GM23248 (cell line): Measurements from ENCODE around the gene C3orf52. TPM values are rescaled to one million over a fixed set of nuclear protein-coding genes. Genes with fewer than 3 reads are reported as not detected.

Experiments used
- DNase-seq: peaks from one replicate; pipeline ENCODE4 v3.0.0-alpha.2; 2015
- H2AFZ ChIP-seq: fragments of 200-600 bp; sonication (generic); 2 replicates; pipeline ENCODE4 v1.6.1; 2016; ENCODE audit warnings: antibody characterized with exemption
- H3F3A ChIP-seq: fragments of 200-600 bp; sonication (generic); 2 replicates; pipeline ENCODE4 v1.6.1; 2016; ENCODE audit warnings: mild to moderate bottlenecking, antibody characterized with exemption, mixed run types; ENCODE audit not compliant: insufficient read depth
- H3K27ac ChIP-seq: fragments of 200-600 bp; sonication (generic); 2 replicates; pipeline ENCODE4 v1.5.1; 2016; ENCODE audit warnings: mild to moderate bottlenecking
- H3K27me3 ChIP-seq: fragments of 200-600 bp; sonication (generic); replicated peaks from 2 replicates; pipeline ENCODE4 v1.6.1; 2016; ENCODE audit warnings: mild to moderate bottlenecking; ENCODE audit not compliant: insufficient read depth
- H3K36me3 ChIP-seq: fragments of 200-600 bp; sonication (generic); 2 replicates; pipeline ENCODE4 v1.6.1; 2016; ENCODE audit warnings: low read depth, mild to moderate bottlenecking
- H3K4me1 ChIP-seq: fragments of 200-600 bp; sonication (generic); 2 replicates; pipeline ENCODE4 v1.6.1; 2016; ENCODE audit warnings: mild to moderate bottlenecking; ENCODE audit not compliant: insufficient read depth
- H3K4me2 ChIP-seq: fragments of 200-600 bp; sonication (generic); one replicate; pipeline ENCODE4 v1.6.1; 2016; ENCODE audit warnings: mild to moderate bottlenecking; ENCODE audit not compliant: unreplicated experiment
- H3K4me3 ChIP-seq: fragments of 200-600 bp; sonication (generic); 2 replicates; pipeline ENCODE4 v1.5.1; 2016; ENCODE audit warnings: mild to moderate bottlenecking
- H3K79me2 ChIP-seq: fragments of 200-600 bp; sonication (generic); 2 replicates; pipeline ENCODE4 v1.6.1; 2016; ENCODE audit warnings: mild to moderate bottlenecking; ENCODE audit not compliant: insufficient read depth
- H3K9ac ChIP-seq: fragments of 200-600 bp; sonication (generic); 2 replicates; pipeline ENCODE4 v1.6.1; 2016; ENCODE audit warnings: mild to moderate bottlenecking
- H3K9me2 ChIP-seq: fragments of 200-600 bp; sonication (generic); 2 replicates; pipeline ENCODE4 v1.6.1; 2016; ENCODE audit warnings: mixed run types, mild to moderate bottlenecking, moderate library complexity; ENCODE audit not compliant: insufficient read depth
- H3K9me3 ChIP-seq: fragments of 200-600 bp; sonication (generic); one replicate; pipeline ENCODE4 v1.6.1; 2017; ENCODE audit warnings: low read depth
- H4K20me1 ChIP-seq: fragments of 200-600 bp; sonication (generic); 2 replicates; pipeline ENCODE4 v1.6.0; 2016; ENCODE audit not compliant: insufficient read depth
- EZH2 ChIP-seq: fragments of 200-600 bp; sonication (generic); IDR thresholded peaks from 2 replicates; pipeline ENCODE4 v1.6.1; 2018; ENCODE audit warnings: antibody characterized with exemption, mild to moderate bottlenecking; ENCODE audit not compliant: insufficient read depth, poor library complexity, severe bottlenecking
- EZH2phosphoT487 ChIP-seq: fragments of 200-600 bp; sonication (generic); IDR thresholded peaks from 2 replicates; pipeline ENCODE4 v1.6.1; 2018; ENCODE audit warnings: antibody characterized with exemption, moderate library complexity, mild to moderate bottlenecking, low read depth; ENCODE audit not compliant: insufficient read depth
- WGBS, 2 experiments: methylation state at CpG; one replicate each; pipeline ENCODE4 v1.1.6; 2015 to 2017; ENCODE audit warnings: low lambda C conversion rate in 2 of 2, low coverage in 1 of 2; ENCODE audit errors: missing lambda C conversion rate in 2 of 2; 5-methylcytosine and 5-hydroxymethylcytosine counted together
- in situ Hi-C: fragments of 300-500 bp; cut with MboI; formaldehyde crosslinking; loops from 2 replicates; pipeline ENCODE4 v1.15.0; 2020
- polyA plus RNA-seq: library from polyadenylated mRNA; unstranded; fragments of >200 nt; fragmentation: Nextera tagmentation; extraction: Ambion mirVana; gene quantifications from 2 replicates; pipeline ENCODE4 v1.2.1, GENCODE V29; 2016
- total RNA-seq: library from RNA; depleted of rRNA; stranded (reverse); fragments of >200 nt; shearing (Covaris generic); gene quantifications from 2 replicates; pipeline ENCODE4 v1.2.3, GENCODE V29; 2014

The C3orf52 gene
- total and polyA plus RNA-seq, 2 experiments from 2014 or later = 1.6 to 3.5 TPM

GRCh38 chr3:112138219-112138969 lies 52.2 kb downstream of the C3orf52 start:
- TF ChIP-seq EZH2phosphoT487 (no peak), EZH2 (no peak)
- WGBS, 2 experiments = 33 to 40% methylated on average over 1 of the region's 1 CpG

GRCh38 chr3:112140584-112140983 lies 54.4 kb downstream of the C3orf52 start:
- Histone ChIP-seq H3K36me3 (no peaks in the 10 kb centered on the region), H4K20me1 (no peaks in the 10 kb centered on the region), H3K4me3 (no peak overlapping the region), H3K27ac (no peak overlapping the region), H3F3A (no peaks in the 10 kb centered on the region), H3K4me2 (no peak overlapping the region), H3K9me3 (no peaks in the 10 kb centered on the region), H3K9ac (no peak overlapping the region), H2AFZ (no peak overlapping the region), H3K79me2 (no peaks in the 10 kb centered on the region), H3K9me2 (no peaks in the 10 kb centered on the region), H3K4me1 (no peaks in the 10 kb centered on the region), H3K27me3 (no peaks in the 10 kb centered on the region; the same call in 1 of the 2 replicates)
- in situ Hi-C loops = loop anchor here (25.0 kb wide), 1 partner anchor 372 kb away; no protein-coding TSS in a partner anchor
- TF ChIP-seq EZH2 = no peak
- no peak for TF ChIP-seq EZH2phosphoT487
- no peak for DNase-seq
- 41 to 54% methylated on average over 1 of the region's 1 CpG for WGBS, 2 experiments

More at GRCh38 chr3:112138219-112138969, 52.2 kb downstream of the C3orf52 start:
- Histone ChIP-seq H3K27ac (no peak overlapping the region), H4K20me1 (no peaks in the 10 kb centered on the region), H3K9me3 (no peaks in the 10 kb centered on the region), H3K36me3 (no peaks in the 10 kb centered on the region), H3F3A (no peaks in the 10 kb centered on the region), H3K4me1 (no peaks in the 10 kb centered on the region), H3K4me2 (no peak overlapping the region), H2AFZ (no peak overlapping the region), H3K79me2 (no peaks in the 10 kb centered on the region), H3K9ac (no peak overlapping the region), H3K9me2 (no peaks in the 10 kb centered on the region), H3K4me3 (no peak overlapping the region), H3K27me3 (no peaks in the 10 kb centered on the region; the same call in 1 of the 2 replicates)
- DNase-seq = no peak
- in situ Hi-C loops = loop anchor here (25.0 kb wide), 1 partner anchor 374 kb away; no protein-coding TSS in a partner anchor

- H2AFZ ChIP-seq = no peak overlapping the region
- no peak overlapping the region for H3K27ac ChIP-seq
- no peaks in the 10 kb centered on the region for H3K9me3 ChIP-seq
- TF ChIP-seq EZH2phosphoT487 = no peak
- TF ChIP-seq EZH2 = no peak
- in situ Hi-C loops = loop anchor here (25.0 kb wide), 1 partner anchor 371 kb away; no protein-coding TSS in a partner anchor
- no peaks in the 10 kb centered on the region for H3K36me3 ChIP-seq
- H3K4me2 ChIP-seq = no peak overlapping the region
- no peaks in the 10 kb centered on the region for H3K4me1 ChIP-seq
- no peak for DNase-seq
- H3K4me3 ChIP-seq = no peak overlapping the region
- H3K9me2 ChIP-seq = no peaks in the 10 kb centered on the region
- H3K27me3 ChIP-seq = no peaks in the 10 kb centered on the region; the same call in 1 of the 2 replicates
- H3F3A ChIP-seq = no peaks in the 10 kb centered on the region
- H3K79me2 ChIP-seq = no peaks in the 10 kb centered on the region
- WGBS, 2 experiments = 73 to 85% methylated on average over 2 of the region's 2 CpGs
- no peak overlapping the region for H3K9ac ChIP-seq
- no peaks in the 10 kb centered on the region for H4K20me1 ChIP-seq
Observed at GRCh38 chr3:112141293-112141692, 55.1 kb downstream of the C3orf52 start.

- no peaks in the 10 kb centered on the region for H3K9me3 ChIP-seq
- no peaks in the 10 kb centered on the region; the same call in 1 of the 2 replicates for H3K27me3 ChIP-seq
- H3K4me1 ChIP-seq = no peaks in the 10 kb centered on the region
- H3K4me3 ChIP-seq = no peak overlapping the region
- WGBS, 2 experiments = 33 to 53% methylated on average over 1 of the region's 1 CpG
- no peak overlapping the region for H2AFZ ChIP-seq
- H3K27ac ChIP-seq = no peak overlapping the region
- TF ChIP-seq EZH2phosphoT487 (no peak), EZH2 (no peak)
- H3K36me3 ChIP-seq = no peaks in the 10 kb centered on the region
- H3K4me2 ChIP-seq = no peak overlapping the region
- no peak for DNase-seq
- H3K9me2 ChIP-seq = no peaks in the 10 kb centered on the region
- no peaks in the 10 kb centered on the region for H3F3A ChIP-seq
- H3K79me2 ChIP-seq = no peaks in the 10 kb centered on the region
- no peak overlapping the region for H3K9ac ChIP-seq
- H4K20me1 ChIP-seq = no peaks in the 10 kb centered on the region
- in situ Hi-C loops = loop anchor here (25.0 kb wide), 1 partner anchor 369 kb away; no protein-coding TSS in a partner anchor
Observed at GRCh38 chr3:112143251-112143650, 57.1 kb downstream of the C3orf52 start.
